CD4-positive, alpha-beta T cell treated with Interleukin-12 subunit alpha and Interleukin-12 subunit beta, for 1 hour (primary cell): ENCODE measurements around the gene PTPN6.

ENCODE experiments used
- DNase-seq: peaks from one replicate; pipeline ENCODE4 v3.0.0-alpha.2; 2020

Gene PTPN6

GRCh38 chr12:6942331-6942665 is 8.9 kb upstream of the PTPN6 start:
- no peak for DNase-seq

- DNase-seq = peak; percentile 92
Observed at GRCh38 chr12:6943389-6943721, 7.8 kb upstream of the PTPN6 start.

- DNase-seq = peak; percentile 88
Observed at GRCh38 chr12:6943722-6944380, 7.3 kb upstream of the PTPN6 start, which contains the start of the genes C12orf57 and RNU7-1. C12orf57 (plus strand) TSS chr12:6944022; CDS start chr12:6944122, 100 bp downstream. RNU7-1 (plus strand) TSS chr12:6943816.

- DNase-seq = peak; percentile 90
Observed at GRCh38 chr12:6944381-6945186, 6.6 kb upstream of the PTPN6 start.

- DNase-seq = no peak
Observed at GRCh38 chr12:6945613-6946012, 5.5 kb upstream of the PTPN6 start.

GRCh38 chr12:6946033-6946919 is 4.9 kb upstream of the PTPN6 start:
- peak; percentile 76 for DNase-seq

- no peak for DNase-seq
Observed at GRCh38 chr12:6946920-6947374, 4.2 kb upstream of the PTPN6 start.

GRCh38 chr12:6947615-6948014 is 3.5 kb upstream of the PTPN6 start:
- DNase-seq = no peak

GRCh38 chr12:6948873-6949594 is 2.1 kb upstream of the PTPN6 start:
- DNase-seq = peak; percentile 62

- DNase-seq = peak; percentile 63
Observed at GRCh38 chr12:6950401-6950801, 755 bp upstream of the PTPN6 start.

- no peak for DNase-seq
Observed at GRCh38 chr12:6951551-6952120, 480 bp downstream of the PTPN6 start.

- DNase-seq = no peak
Observed at GRCh38 chr12:6952121-6952862, 1.1 kb downstream of the PTPN6 start.

- DNase-seq = no peak
Observed at GRCh38 chr12:6952863-6953441, 1.8 kb downstream of the PTPN6 start.

- DNase-seq = peak; percentile 85
Observed at GRCh38 chr12:6953442-6954315, 2.5 kb downstream of the PTPN6 start.

- no peak for DNase-seq
Observed at GRCh38 chr12:6954316-6955107, 3.4 kb downstream of the PTPN6 start.

- no peak for DNase-seq
Observed at GRCh38 chr12:6955108-6956020, 4.2 kb downstream of the PTPN6 start.

GRCh38 chr12:6956021-6956727 is 5.0 kb downstream of the PTPN6 start:
- DNase-seq = peak; percentile 46
